HepG2 (cell line): ENCODE measurements around the gene POLR1H. TPM values are rescaled to one million over a fixed set of nuclear protein-coding genes. Genes with fewer than 3 reads are reported as not detected.

Experiments used
- FOXA1 ChIP-seq, 2 experiments: fragments of 450-650 bp in 1 of 2; sonication (generic) in 1 of 2; formaldehyde crosslinking in 1 of 2; IDR thresholded peaks; 2 replicates each; pipeline versions ENCODE4 v1.4.0 to v1.6.1; 2016 to 2020; ENCODE audit warnings: missing genetic modification reagents in 1 of 2
- IKZF1 ChIP-seq: fragments of 450-650 bp; IDR thresholded peaks from 2 replicates; pipeline ENCODE4 v1.7.1; 2016
- IRX3 ChIP-seq: sonication (generic); formaldehyde crosslinking; IDR thresholded peaks from 2 replicates; pipeline ENCODE4 v1.8.1; 2023; ENCODE audit warnings: mild to moderate bottlenecking, low read depth, missing genetic modification reagents, borderline replicate concordance
- JUNB ChIP-seq: sonication (generic); formaldehyde crosslinking; IDR thresholded peaks from 2 replicates; pipeline ENCODE4 v1.8.0; 2022; ENCODE audit warnings: missing genetic modification reagents, mild to moderate bottlenecking, borderline replicate concordance
- MLX ChIP-seq: IDR thresholded peaks from 2 replicates; pipeline ENCODE4 v1.6.1; 2016
- NR2F6 ChIP-seq, 2 experiments: IDR thresholded peaks; 2 replicates each; pipeline ENCODE4 v1.6.1; 2016; ENCODE audit warnings: antibody characterized with exemption in 1 of 2, mild to moderate bottlenecking in 1 of 2
- PLSCR1 ChIP-seq: sonication (generic); formaldehyde crosslinking; IDR thresholded peaks from 2 replicates; pipeline ENCODE4 v1.5.0; 2020; ENCODE audit warnings: missing genetic modification reagents, mild to moderate bottlenecking, borderline replicate concordance
- PRDM15 ChIP-seq: sonication (generic); formaldehyde crosslinking; IDR thresholded peaks from 2 replicates; pipeline ENCODE4 v1.4.0; 2020; ENCODE audit warnings: missing genetic modification reagents
- PRMT3 ChIP-seq: sonication (generic); formaldehyde crosslinking; IDR thresholded peaks from 2 replicates; pipeline ENCODE4 v1.8.1; 2022; ENCODE audit warnings: low read depth, mild to moderate bottlenecking, moderate library complexity, missing genetic modification reagents, borderline replicate concordance
- THAP9 ChIP-seq: sonication (generic); formaldehyde crosslinking; IDR thresholded peaks from 2 replicates; pipeline ENCODE4; 2020; ENCODE audit warnings: missing genetic modification reagents, mild to moderate bottlenecking, borderline replicate concordance
- ZFP62 ChIP-seq: sonication (generic); formaldehyde crosslinking; IDR thresholded peaks from 2 replicates; pipeline ENCODE4 v1.4.0; 2020; ENCODE audit warnings: missing genetic modification reagents
- ZMYM4 ChIP-seq: sonication (generic); formaldehyde crosslinking; IDR thresholded peaks from 2 replicates; pipeline ENCODE4 v1.8.1; 2023; ENCODE audit warnings: mild to moderate bottlenecking, missing genetic modification reagents
- ZNF564 ChIP-seq: sonication (generic); formaldehyde crosslinking; IDR thresholded peaks from 2 replicates; pipeline ENCODE4 v1.8.1; 2023; ENCODE audit warnings: mild to moderate bottlenecking, missing genetic modification reagents
- ZNF574 ChIP-seq: sonication (generic); formaldehyde crosslinking; IDR thresholded peaks from 2 replicates; pipeline ENCODE4 v1.4.0; 2020; ENCODE audit warnings: missing genetic modification reagents
- ZNF629 ChIP-seq: sonication (generic); formaldehyde crosslinking; conservative IDR thresholded peaks from 2 replicates; pipeline ENCODE4 v1.5.0; 2020; ENCODE audit warnings: missing genetic modification reagents
- ZSCAN12 ChIP-seq: sonication (generic); formaldehyde crosslinking; IDR thresholded peaks from 2 replicates; pipeline ENCODE4 v1.9.0; 2021; ENCODE audit warnings: mild to moderate bottlenecking, missing genetic modification reagents
- polyA plus RNA-seq, 8 experiments: library from polyadenylated mRNA; depleted of rRNA in 3 of 8; stranded (reverse) in 7 of 8; unstranded in 1 of 8; fragments of >200 nt; fragmentation: Illumina TruSeq in 4 of 8; extraction: Trizol in 4 of 8; gene quantifications; 2 replicates each; pipeline versions ENCODE4 v1.2.1 to v1.2.3, GENCODE V29; 2011 to 2016; ENCODE audit warnings: low read depth in 4 of 8, missing spikeins in 1 of 8, mixed read lengths in 1 of 8; ENCODE audit not compliant: insufficient read depth in 1 of 8
- total RNA-seq, 5 experiments: library from RNA; depleted of rRNA; stranded (reverse); fragments of >200 nt; fragmentation: Illumina TruSeq; extraction: Trizol; gene quantifications; 2 replicates each; pipeline ENCODE4 v1.2.3, GENCODE V29; 2016; ENCODE audit warnings: low read depth in 1 of 5

Gene POLR1H
- total and polyA plus RNA-seq, 2 of the 13 experiments (the other 11 are each of a cell fraction or from before 2014, with no cell fraction given) = 61.4 to 79.8 TPM

- TF ChIP-seq IRX3 (no peak), IKZF1 (no peak), NR2F6 (IDR thresholded peaks at IDR 0.05) (peak; percentile 25; the same call in 1 of the 2 replicates), NR2F6 (CRISPR knock-in tag; IDR thresholded peaks at IDR 0.05) (peak; percentile 81), ZNF574 (peak; percentile 85; the same call in 1 of the 2 replicates), MLX (peak; percentile 79), THAP9 (CRISPR knock-in tag) (peak; percentile 78; the same call in 1 of the 2 replicates), ZMYM4 (CRISPR knock-in tag) (peak; percentile 80), PRMT3 (CRISPR knock-in tag) (no peak), FOXA1 (IDR thresholded peaks at IDR 0.05) (0 out of 2 replicates have a peak, but pooled peaks have one; percentile 20), FOXA1 (CRISPR knock-in tag; IDR thresholded peaks at IDR 0.05) (peak; percentile 76; the same call in 1 of the 2 replicates), ZNF629 (CRISPR knock-in tag) (no peak; the same call in 1 of the 2 replicates), ZFP62 (CRISPR knock-in tag) (no peak), ZSCAN12 (CRISPR knock-in tag) (no peak), PRDM15 (CRISPR knock-in tag) (peak; percentile 97), PLSCR1 (CRISPR knock-in tag) (no peak), JUNB (CRISPR knock-in tag) (no peak), ZNF564 (CRISPR knock-in tag) (peak; percentile 80)
These were observed 39.7 kb downstream of the POLR1H start (continued) for GRCh38 chr6:30100585-30101443.
